Measurements from ENCODE around the gene PCDHGA10. TPM values are rescaled to one million over a fixed set of nuclear protein-coding genes. Genes with fewer than 3 reads are reported as not detected.

PCDHGA10 gene
- total and polyA plus RNA-seq, 9 of the 15 experiments (the other 6 are each of a cell fraction or from before 2014, with no cell fraction given): 0.01 to 0.11 (median 0.05) TPM

DNA sequence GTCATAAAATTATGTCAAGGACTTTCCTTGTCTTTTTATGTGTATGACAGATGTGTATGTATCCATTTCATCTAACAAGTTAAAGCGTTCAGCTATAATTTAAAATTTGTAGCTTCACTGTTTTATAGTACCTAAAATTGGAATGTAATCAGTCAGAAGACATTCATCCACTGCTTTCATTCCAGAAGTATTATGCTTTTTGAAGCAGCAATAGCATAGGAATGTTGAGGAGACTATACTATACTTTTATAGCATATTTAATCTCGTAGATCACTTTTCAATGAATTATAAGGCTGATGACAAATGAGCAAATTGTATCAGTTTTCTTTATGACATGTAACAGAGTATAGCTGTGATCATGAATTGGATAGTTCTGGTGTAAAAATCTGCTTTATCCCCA is 24.4 kb downstream of the PCDHGA10 start (continued):
- TF ChIP-seq ZNF124 (CRISPR knock-in tag; IDR thresholded peaks at IDR 0.05): no peak
- no peak for TF ChIP-seq ESRRA (IDR thresholded peaks at IDR 0.05; ENCODE audit: borderline replicate concordance, low read depth)
- TF ChIP-seq RHOXF2B (CRISPR knock-in tag; conservative IDR thresholded peaks at IDR 0.05): no peak
- TF ChIP-seq, protein P1, sequence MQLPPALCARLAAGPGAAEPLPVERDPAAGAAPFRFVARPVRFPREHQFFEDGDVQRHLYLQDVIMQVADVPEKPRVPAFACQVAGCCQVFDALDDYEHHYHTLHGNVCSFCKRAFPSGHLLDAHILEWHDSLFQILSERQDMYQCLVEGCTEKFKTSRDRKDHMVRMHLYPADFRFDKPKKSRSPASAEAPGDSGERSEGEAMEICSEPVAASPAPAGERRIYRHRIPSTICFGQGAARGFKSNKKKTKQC (CRISPR knock-in tag; IDR thresholded peaks at IDR 0.05): no peak
- TF ChIP-seq, protein P2, sequence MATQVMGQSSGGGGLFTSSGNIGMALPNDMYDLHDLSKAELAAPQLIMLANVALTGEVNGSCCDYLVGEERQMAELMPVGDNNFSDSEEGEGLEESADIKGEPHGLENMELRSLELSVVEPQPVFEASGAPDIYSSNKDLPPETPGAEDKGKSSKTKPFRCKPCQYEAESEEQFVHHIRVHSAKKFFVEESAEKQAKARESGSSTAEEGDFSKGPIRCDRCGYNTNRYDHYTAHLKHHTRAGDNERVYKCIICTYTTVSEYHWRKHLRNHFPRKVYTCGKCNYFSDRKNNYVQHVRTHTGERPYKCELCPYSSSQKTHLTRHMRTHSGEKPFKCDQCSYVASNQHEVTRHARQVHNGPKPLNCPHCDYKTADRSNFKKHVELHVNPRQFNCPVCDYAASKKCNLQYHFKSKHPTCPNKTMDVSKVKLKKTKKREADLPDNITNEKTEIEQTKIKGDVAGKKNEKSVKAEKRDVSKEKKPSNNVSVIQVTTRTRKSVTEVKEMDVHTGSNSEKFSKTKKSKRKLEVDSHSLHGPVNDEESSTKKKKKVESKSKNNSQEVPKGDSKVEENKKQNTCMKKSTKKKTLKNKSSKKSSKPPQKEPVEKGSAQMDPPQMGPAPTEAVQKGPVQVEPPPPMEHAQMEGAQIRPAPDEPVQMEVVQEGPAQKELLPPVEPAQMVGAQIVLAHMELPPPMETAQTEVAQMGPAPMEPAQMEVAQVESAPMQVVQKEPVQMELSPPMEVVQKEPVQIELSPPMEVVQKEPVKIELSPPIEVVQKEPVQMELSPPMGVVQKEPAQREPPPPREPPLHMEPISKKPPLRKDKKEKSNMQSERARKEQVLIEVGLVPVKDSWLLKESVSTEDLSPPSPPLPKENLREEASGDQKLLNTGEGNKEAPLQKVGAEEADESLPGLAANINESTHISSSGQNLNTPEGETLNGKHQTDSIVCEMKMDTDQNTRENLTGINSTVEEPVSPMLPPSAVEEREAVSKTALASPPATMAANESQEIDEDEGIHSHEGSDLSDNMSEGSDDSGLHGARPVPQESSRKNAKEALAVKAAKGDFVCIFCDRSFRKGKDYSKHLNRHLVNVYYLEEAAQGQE (IDR thresholded peaks at IDR 0.05; ENCODE audit: borderline replicate concordance): no peak
- TF ChIP-seq, protein P2 (CRISPR knock-in tag; IDR thresholded peaks at IDR 0.05; ENCODE audit: low read depth): no peak
- no peak for TF ChIP-seq MAFG (tag; conservative IDR thresholded peaks at IDR 0.05)
- TF ChIP-seq PRMT5 (CRISPR knock-in tag; IDR thresholded peaks at IDR 0.05): no peak
